ENCODE measurements around the gene PDGFB.

- no peak for TF ChIP-seq CTCF (IDR thresholded peaks at IDR 0.05)
- TF ChIP-seq EP300 (IDR thresholded peaks at IDR 0.05), result no peak
- no peak for TF ChIP-seq POLR2A (IDR thresholded peaks at IDR 0.05)
- no peak for TF ChIP-seq POLR2AphosphoS5 (IDR thresholded peaks at IDR 0.05)
Observed at GRCh38 chr22:39238561-39238960, 6.2 kb downstream of the PDGFB start.

All from upper lobe of left lung (tissue), 4 donors.